Cardiac fibroblast (primary cell): Measurements from ENCODE around the gene SLC22A23.

ENCODE experiments used
- DNase-seq, 2 donors: peaks; one replicate each; pipeline versions ENCODE4 v3.0.0 to v3.0.0-alpha.2; 2010; ENCODE audit warnings: low read depth in 2 of 2
- H3K4me3 ChIP-seq, 2 donors: replicated peaks in 1 of 2; 1 replicate in 1 of 2; 2 replicates in 1 of 2; pipeline ENCODE4 v1.5.1; 2011; ENCODE audit warnings: low read depth in 2 of 2, low read length in 2 of 2, mild to moderate bottlenecking in 2 of 2, moderate library complexity in 1 of 2
- CTCF ChIP-seq: IDR thresholded peaks from one replicate; pipeline ENCODE4 v1.5.1; 2011; ENCODE audit warnings: low read depth, mild to moderate bottlenecking, low read length, inconsistent platforms

The SLC22A23 gene

GRCh38 chr6:3226481-3227362 is 230.1 kb downstream of the SLC22A23 start:
- TF ChIP-seq CTCF, result no peak
- peak in 1 of 2 donors; percentile 8 for DNase-seq
- H3K4me3 ChIP-seq, result peak overlapping the region; percentile 32 to 46

GRCh38 chr6:3226042-3226441 is 230.8 kb downstream of the SLC22A23 start:
- DNase-seq, result no peak
- TF ChIP-seq CTCF, result no peak
- H3K4me3 ChIP-seq, result no peak overlapping the region

- no peak for TF ChIP-seq CTCF
- no peak for DNase-seq
These were observed 234.3 kb downstream of the SLC22A23 start for GRCh38 chr6:3222506-3223038.

GRCh38 chr6:3221578-3221977 is 235.3 kb downstream of the SLC22A23 start:
- H3K4me3 ChIP-seq, result no peak overlapping the region
- no peak for TF ChIP-seq CTCF
- no peak for DNase-seq

More at GRCh38 chr6:3222506-3223038, 234.3 kb downstream of the SLC22A23 start:
- no peak overlapping the region for H3K4me3 ChIP-seq

- no peak overlapping the region for H3K4me3 ChIP-seq
- TF ChIP-seq CTCF, result no peak
- DNase-seq, result no peak
These were observed 236.5 kb downstream of the SLC22A23 start for GRCh38 chr6:3220366-3220765.
